ENCODE data around the gene TMPRSS2. TPM values are rescaled to one million over a fixed set of nuclear protein-coding genes. Genes with fewer than 3 reads are reported as not detected.

The TMPRSS2 gene
- total and polyA plus RNA-seq, 7 donors: 0.03 to 0.15 (median 0.10) TPM; not detected in 3

GRCh38 chr21:41518757-41519156 is 10.8 kb upstream of the TMPRSS2 start:
- TF ChIP-seq CTCF (IDR thresholded peaks at IDR 0.05): no peak
- H3K27ac ChIP-seq: no peak overlapping the region
- no peak overlapping the region for H3K4me3 ChIP-seq
- intact Hi-C loops (cut with DNase I): no loop called here
- no peaks in the 10 kb centered on the region for H3K36me3 ChIP-seq (ENCODE audit: insufficient read depth in 1 of 2, low read depth in 1 of 2)
- H3K27me3 ChIP-seq (ENCODE audit: insufficient read depth in 3 of 3, low read length in 2 of 3): no peaks in the 10 kb centered on the region
- H3K9me3 ChIP-seq: no peaks in the 10 kb centered on the region
- WGBS, 3 donors: 94 to 97% (median 95%) methylated on average over 4 of the region's 4 CpGs
- ATAC-seq (no peak), DNase-seq (no peak)
- no peaks in the 10 kb centered on the region for H3K4me1 ChIP-seq

GRCh38 chr21:41511858-41512257 is 3.9 kb upstream of the TMPRSS2 start:
- H3K27me3 ChIP-seq (ENCODE audit: insufficient read depth in 3 of 3, low read length in 2 of 3): peaks cover 0 to 31% (median 6%) of the 10 kb centered on the region in 3 donors

GRCh38 chr21:41510500-41510899 is 2.5 kb upstream of the TMPRSS2 start:
- Histone ChIP-seq H3K4me1 (no peaks in the 10 kb centered on the region), H3K4me3 (no peak overlapping the region), H3K27ac (no peak overlapping the region), H3K9me3 (no peaks in the 10 kb centered on the region), H3K36me3 (ENCODE audit: insufficient read depth in 1 of 2, low read depth in 1 of 2) (no peaks in the 10 kb centered on the region), H3K27me3 (ENCODE audit: insufficient read depth in 3 of 3, low read length in 2 of 3) (peaks cover 0 to 43% (median 6%) of the 10 kb centered on the region in 3 donors)
- no peak for DNase-seq
- ATAC-seq: no peak
- TF ChIP-seq CTCF (IDR thresholded peaks at IDR 0.05): no peak
- intact Hi-C loops (cut with DNase I): no loop called here
- 49 to 52% (median 50%) methylated on average over 2 of the region's 2 CpGs for WGBS, 3 donors

More at GRCh38 chr21:41511858-41512257, 3.9 kb upstream of the TMPRSS2 start:
- Histone ChIP-seq H3K36me3 (ENCODE audit: insufficient read depth in 1 of 2, low read depth in 1 of 2) (no peaks in the 10 kb centered on the region), H3K27ac (no peak overlapping the region), H3K9me3 (no peaks in the 10 kb centered on the region), H3K4me1 (no peaks in the 10 kb centered on the region), H3K4me3 (no peak overlapping the region)
- intact Hi-C loops (cut with DNase I): no loop called here
- ATAC-seq (no peak), DNase-seq (no peak)
- WGBS, 3 donors: 23 to 28% (median 25%) methylated on average over 7 of the region's 7 CpGs
- TF ChIP-seq CTCF (IDR thresholded peaks at IDR 0.05): no peak

GRCh38 chr21:41509733-41510132 is 1.8 kb upstream of the TMPRSS2 start:
- peaks cover 0 to 50% (median 6%) of the 10 kb centered on the region in 3 donors for H3K27me3 ChIP-seq (ENCODE audit: insufficient read depth in 3 of 3, low read length in 2 of 3)
- intact Hi-C loops (cut with DNase I): no loop called here
- ATAC-seq (no peak), DNase-seq (no peak)
- H3K4me3 ChIP-seq: no peak overlapping the region
- no peak overlapping the region for H3K27ac ChIP-seq
- no peaks in the 10 kb centered on the region for H3K36me3 ChIP-seq (ENCODE audit: insufficient read depth in 1 of 2, low read depth in 1 of 2)
- H3K9me3 ChIP-seq: no peaks in the 10 kb centered on the region
- no peak for TF ChIP-seq CTCF (IDR thresholded peaks at IDR 0.05)
- 49 to 54% (median 51%) methylated on average over 3 of the region's 3 CpGs for WGBS, 3 donors
- H3K4me1 ChIP-seq: no peaks in the 10 kb centered on the region

GRCh38 chr21:41509145-41509496 is 1.2 kb upstream of the TMPRSS2 start:
- ATAC-seq: no peak
- H3K36me3 ChIP-seq (ENCODE audit: insufficient read depth in 1 of 2, low read depth in 1 of 2): no peaks in the 10 kb centered on the region
- no peaks in the 10 kb centered on the region for H3K9me3 ChIP-seq
- intact Hi-C loops (cut with DNase I): no loop called here
- 50 to 55% (median 52%) methylated on average over 7 of the region's 7 CpGs for WGBS, 3 donors
- peaks cover 0 to 50% (median 8%) of the 10 kb centered on the region in 3 donors for H3K27me3 ChIP-seq (ENCODE audit: insufficient read depth in 3 of 3, low read length in 2 of 3)
- H3K4me1 ChIP-seq: no peaks in the 10 kb centered on the region
- no peak for DNase-seq
- H3K4me3 ChIP-seq: no peak overlapping the region
- TF ChIP-seq CTCF (IDR thresholded peaks at IDR 0.05): no peak
- no peak overlapping the region for H3K27ac ChIP-seq

Data from psoas muscle (tissue), 8 donors.